SK-N-SH (cell line): ENCODE data around the gene FERMT2.

Experiments used
- CHD2 ChIP-seq: fragments of 150-350 bp; IDR thresholded peaks from 2 replicates; pipeline ENCODE4 v1.6.1; 2018; ENCODE audit warnings: low read length; ENCODE audit not compliant: partially characterized antibody
- EP300 ChIP-seq, 2 experiments: IDR thresholded peaks; 2 replicates each; pipeline versions ENCODE4 v1.4.0 to v1.6.1; 2012; ENCODE audit warnings: borderline replicate concordance in 1 of 2, low read depth in 1 of 2, low read length in 1 of 2
- MXI1 ChIP-seq: IDR thresholded peaks from 2 replicates; pipeline ENCODE4 v1.6.1; 2012; ENCODE audit warnings: mild to moderate bottlenecking, low read depth, low read length, improper control_type of control experiment
- RAD21 ChIP-seq: IDR thresholded peaks from 2 replicates; pipeline ENCODE4 v1.6.1; 2012; ENCODE audit warnings: mild to moderate bottlenecking, low read length
- RXRA ChIP-seq: IDR thresholded peaks from 2 replicates; pipeline ENCODE4 v1.4.0; 2012; ENCODE audit warnings: low read depth, mild to moderate bottlenecking, borderline replicate concordance
- SIN3A ChIP-seq: IDR thresholded peaks from 2 replicates; pipeline ENCODE4 v1.6.1; 2012; ENCODE audit warnings: low read depth, mild to moderate bottlenecking, low read length, moderate library complexity, borderline replicate concordance
- SMC3 ChIP-seq: IDR thresholded peaks from 2 replicates; pipeline ENCODE4 v1.6.1; 2012; ENCODE audit warnings: low read depth, low read length, improper control_type of control experiment
- TAF1 ChIP-seq: IDR thresholded peaks from 2 replicates; pipeline ENCODE4 v1.6.1; 2012; ENCODE audit warnings: low read depth, mild to moderate bottlenecking, low read length, moderate library complexity, borderline replicate concordance
- TCF12 ChIP-seq: IDR thresholded peaks from 2 replicates; pipeline ENCODE4 v1.4.0; 2012
- TF ChIP-seq, protein P1 (sequence below): IDR thresholded peaks from 2 replicates; pipeline ENCODE4 v1.4.0; 2012; ENCODE audit warnings: low read depth
- TF ChIP-seq, protein P2 (sequence below): fragments of 200-600 bp; sonication (generic); IDR thresholded peaks from 2 replicates; pipeline ENCODE4 v1.6.1; 2017; ENCODE audit warnings: antibody characterized with exemption, mild to moderate bottlenecking, moderate library complexity

DNA sequence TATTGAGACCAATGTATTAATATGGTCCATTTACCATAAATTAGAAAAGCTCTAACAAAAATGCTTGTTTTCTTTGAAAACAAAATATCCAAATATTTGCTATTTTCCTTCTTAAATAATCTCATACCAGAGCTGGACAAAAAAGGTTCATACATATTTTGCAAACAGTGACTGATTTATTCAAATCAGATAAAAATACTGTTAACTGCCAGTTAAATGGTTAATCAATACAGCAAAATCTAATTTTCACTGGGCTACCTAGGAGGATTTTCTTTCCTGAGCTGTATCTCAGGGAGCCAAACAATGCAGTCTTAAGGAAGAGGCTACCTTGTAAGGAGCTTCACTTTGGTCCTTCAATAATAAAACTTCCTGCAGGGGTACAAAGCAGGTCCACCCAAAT is 2.0 kb downstream of the FERMT2 start:
- TF ChIP-seq, protein P1, sequence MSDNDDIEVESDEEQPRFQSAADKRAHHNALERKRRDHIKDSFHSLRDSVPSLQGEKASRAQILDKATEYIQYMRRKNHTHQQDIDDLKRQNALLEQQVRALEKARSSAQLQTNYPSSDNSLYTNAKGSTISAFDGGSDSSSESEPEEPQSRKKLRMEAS, result no peak
- TF ChIP-seq, protein P2, sequence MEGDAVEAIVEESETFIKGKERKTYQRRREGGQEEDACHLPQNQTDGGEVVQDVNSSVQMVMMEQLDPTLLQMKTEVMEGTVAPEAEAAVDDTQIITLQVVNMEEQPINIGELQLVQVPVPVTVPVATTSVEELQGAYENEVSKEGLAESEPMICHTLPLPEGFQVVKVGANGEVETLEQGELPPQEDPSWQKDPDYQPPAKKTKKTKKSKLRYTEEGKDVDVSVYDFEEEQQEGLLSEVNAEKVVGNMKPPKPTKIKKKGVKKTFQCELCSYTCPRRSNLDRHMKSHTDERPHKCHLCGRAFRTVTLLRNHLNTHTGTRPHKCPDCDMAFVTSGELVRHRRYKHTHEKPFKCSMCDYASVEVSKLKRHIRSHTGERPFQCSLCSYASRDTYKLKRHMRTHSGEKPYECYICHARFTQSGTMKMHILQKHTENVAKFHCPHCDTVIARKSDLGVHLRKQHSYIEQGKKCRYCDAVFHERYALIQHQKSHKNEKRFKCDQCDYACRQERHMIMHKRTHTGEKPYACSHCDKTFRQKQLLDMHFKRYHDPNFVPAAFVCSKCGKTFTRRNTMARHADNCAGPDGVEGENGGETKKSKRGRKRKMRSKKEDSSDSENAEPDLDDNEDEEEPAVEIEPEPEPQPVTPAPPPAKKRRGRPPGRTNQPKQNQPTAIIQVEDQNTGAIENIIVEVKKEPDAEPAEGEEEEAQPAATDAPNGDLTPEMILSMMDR, result no peak
- TF ChIP-seq RAD21 (no peak), MXI1 (no peak), CHD2 (no peak), SIN3A (no peak), SMC3 (no peak), TCF12 (no peak), RXRA (no peak), EP300 (IDR thresholded peaks at IDR 0.05; ENCODE audit: borderline replicate concordance in 1 of 2, low read depth in 1 of 2, low read length in 1 of 2) (no peak), TAF1 (no peak)
